NB4 (cell line): ENCODE data around the gene DNAJB11.
"Not testable (repeated sequence)": the region's sequence is repeated elsewhere in the genome, so short reads cannot be mapped to it uniquely, and the experiment has no call there.

ENCODE experiments used
- DNase-seq: peaks from one replicate; pipeline ENCODE4 v3.0.0; 2010; ENCODE audit warnings: low read depth
- H3K4me3 ChIP-seq: one replicate; pipeline ENCODE4 v1.5.1; 2011; ENCODE audit warnings: mild to moderate bottlenecking, low read depth, low read length, moderate library complexity
- CTCF ChIP-seq: IDR thresholded peaks from one replicate; pipeline ENCODE4 v1.5.1; 2012; ENCODE audit warnings: low read depth, low read length
- MAX ChIP-seq: IDR thresholded peaks from 2 replicates; pipeline ENCODE4 v1.6.1; 2011; ENCODE audit warnings: low read depth, low read length
- MYC ChIP-seq: IDR thresholded peaks from 2 replicates; pipeline ENCODE4 v1.6.1; 2011; ENCODE audit warnings: low read depth, low read length
- POLR2A ChIP-seq: IDR thresholded peaks from 2 replicates; pipeline ENCODE4 v1.6.1; 2011; ENCODE audit warnings: mild to moderate bottlenecking; ENCODE audit not compliant: insufficient read length; ENCODE audit errors: extremely low read depth

The DNAJB11 gene

GRCh38 chr3:186567072-186567921 lies 3.2 kb upstream of the DNAJB11 start, which contains the start of gene TBCCD1:
TSS of gene TBCCD1 (minus strand) at chr3:186567339. CDS start at chr3:186564329, 3,010 bp downstream.
- peak within 1 kb of the TSS; percentile 79 for H3K4me3 ChIP-seq
- TF ChIP-seq POLR2A: peak; percentile 94
- peak; percentile 71; the same call in 1 of the 2 replicates for TF ChIP-seq MYC
- TF ChIP-seq CTCF: no peak
- TF ChIP-seq MAX: no peak; the same call in 1 of the 2 replicates
- peak; percentile 93 for DNase-seq

GRCh38 chr3:186569361-186569760 lies 1.2 kb upstream of the DNAJB11 start:
- not testable (repeated sequence) for DNase-seq
- H3K4me3 ChIP-seq: peak overlapping the region; percentile 98

- no peak for TF ChIP-seq CTCF
- TF ChIP-seq MAX: no peak
- TF ChIP-seq MYC: no peak
- no peak for TF ChIP-seq POLR2A
- peak overlapping the region; percentile 98 for H3K4me3 ChIP-seq
- DNase-seq: no peak
Observed at GRCh38 chr3:186569779-186570095, 783 bp upstream of the DNAJB11 start.

- TF ChIP-seq MAX: no peak
- TF ChIP-seq MYC: no peak
- TF ChIP-seq POLR2A: no peak
- peak; percentile 7 for DNase-seq
- H3K4me3 ChIP-seq: peak overlapping the region; percentile 99
Observed at GRCh38 chr3:186570941-186571643, 572 bp downstream of the DNAJB11 start.

- H3K4me3 ChIP-seq: peak overlapping the region; percentile 99
- TF ChIP-seq CTCF (no peak), POLR2A (no peak), MYC (no peak), MAX (no peak)
- peak; percentile 9 for DNase-seq
Observed at GRCh38 chr3:186571644-186572013, 1.1 kb downstream of the DNAJB11 start.

GRCh38 chr3:186577521-186577920 lies 7.0 kb downstream of the DNAJB11 start:
- DNase-seq: no peak
- TF ChIP-seq CTCF (no peak), POLR2A (no peak), MYC (no peak), MAX (no peak)
- H3K4me3 ChIP-seq: no peak overlapping the region
